ENCODE measurements around the gene PARD3.

DNA sequence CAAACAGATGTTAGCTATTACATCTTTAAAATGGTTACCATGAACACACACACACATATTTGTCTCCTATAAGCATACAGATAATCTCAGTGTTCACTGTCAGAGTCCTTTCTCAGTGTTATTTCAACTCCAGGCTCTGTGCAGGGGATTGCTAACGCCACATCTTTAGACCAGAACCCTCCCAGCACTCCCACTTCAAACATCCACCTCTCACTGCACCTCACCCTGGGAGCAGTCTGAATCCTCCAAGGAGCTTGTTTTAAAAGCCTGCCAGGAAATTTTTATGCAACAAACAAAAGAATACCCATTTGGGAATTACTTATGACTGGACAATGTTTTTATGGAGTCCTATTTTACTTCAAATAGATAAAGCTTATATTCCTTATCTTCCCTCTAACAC is 107.4 kb downstream of the PARD3 start:
- TF ChIP-seq, protein P1, sequence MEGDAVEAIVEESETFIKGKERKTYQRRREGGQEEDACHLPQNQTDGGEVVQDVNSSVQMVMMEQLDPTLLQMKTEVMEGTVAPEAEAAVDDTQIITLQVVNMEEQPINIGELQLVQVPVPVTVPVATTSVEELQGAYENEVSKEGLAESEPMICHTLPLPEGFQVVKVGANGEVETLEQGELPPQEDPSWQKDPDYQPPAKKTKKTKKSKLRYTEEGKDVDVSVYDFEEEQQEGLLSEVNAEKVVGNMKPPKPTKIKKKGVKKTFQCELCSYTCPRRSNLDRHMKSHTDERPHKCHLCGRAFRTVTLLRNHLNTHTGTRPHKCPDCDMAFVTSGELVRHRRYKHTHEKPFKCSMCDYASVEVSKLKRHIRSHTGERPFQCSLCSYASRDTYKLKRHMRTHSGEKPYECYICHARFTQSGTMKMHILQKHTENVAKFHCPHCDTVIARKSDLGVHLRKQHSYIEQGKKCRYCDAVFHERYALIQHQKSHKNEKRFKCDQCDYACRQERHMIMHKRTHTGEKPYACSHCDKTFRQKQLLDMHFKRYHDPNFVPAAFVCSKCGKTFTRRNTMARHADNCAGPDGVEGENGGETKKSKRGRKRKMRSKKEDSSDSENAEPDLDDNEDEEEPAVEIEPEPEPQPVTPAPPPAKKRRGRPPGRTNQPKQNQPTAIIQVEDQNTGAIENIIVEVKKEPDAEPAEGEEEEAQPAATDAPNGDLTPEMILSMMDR (IDR thresholded peaks at IDR 0.05): no peak
- TF ChIP-seq POLR2AphosphoS5 (IDR thresholded peaks at IDR 0.05): no peak
- TF ChIP-seq POLR2A (IDR thresholded peaks at IDR 0.05; ENCODE audit: low read depth): no peak
- no peak for TF ChIP-seq EP300 (IDR thresholded peaks at IDR 0.05)
